HEK293T (cell line): ENCODE results near the gene ELF4.

Source experiments
- BHLHE40 ChIP-seq: fragments of 450-650 bp; IDR thresholded peaks from 2 replicates; pipeline ENCODE4 v1.6.1; 2016; ENCODE audit warnings: mild to moderate bottlenecking, moderate library complexity, borderline replicate concordance
- CTBP1 ChIP-seq: fragments of 450-650 bp; IDR thresholded peaks from 2 replicates; pipeline ENCODE4 v1.6.1; 2016; ENCODE audit warnings: borderline replicate concordance
- ELF4 ChIP-seq: fragments of 450-650 bp; IDR thresholded peaks from 2 replicates; pipeline ENCODE4 v1.6.1; 2017; ENCODE audit warnings: antibody characterized with exemption
- FOXA1 ChIP-seq: fragments of 450-650 bp; IDR thresholded peaks from 2 replicates; pipeline ENCODE4 v1.6.1; 2016; ENCODE audit warnings: mild to moderate bottlenecking
- FOXK2 ChIP-seq: fragments of 450-650 bp; IDR thresholded peaks from 2 replicates; pipeline ENCODE4 v1.6.1; 2016; ENCODE audit warnings: mild to moderate bottlenecking
- FOXM1 ChIP-seq: fragments of 450-650 bp; IDR thresholded peaks from 2 replicates; pipeline ENCODE4 v1.6.1; 2017; ENCODE audit warnings: mild to moderate bottlenecking, borderline replicate concordance
- L3MBTL2 ChIP-seq: fragments of 450-650 bp; conservative IDR thresholded peaks from 2 replicates; pipeline ENCODE4 v1.6.1; 2016; ENCODE audit warnings: mild to moderate bottlenecking
- LEF1 ChIP-seq: fragments of 450-650 bp; IDR thresholded peaks from 2 replicates; pipeline ENCODE4 v1.6.1; 2017; ENCODE audit warnings: mild to moderate bottlenecking, borderline replicate concordance
- NFRKB ChIP-seq: fragments of 450-650 bp; IDR thresholded peaks from 2 replicates; pipeline ENCODE4 v1.6.1; 2016; ENCODE audit warnings: mild to moderate bottlenecking, moderate library complexity
- SP1 ChIP-seq: fragments of 450-650 bp; IDR thresholded peaks from 2 replicates; pipeline ENCODE4 v1.6.1; 2017
- SUZ12 ChIP-seq: fragments of 450-650 bp; IDR thresholded peaks from 2 replicates; pipeline ENCODE4 v1.6.1; 2016; ENCODE audit warnings: mild to moderate bottlenecking
- TARDBP ChIP-seq: fragments of 450-650 bp; IDR thresholded peaks from 2 replicates; pipeline ENCODE4 v1.6.1; 2016
- ZNF384 ChIP-seq: fragments of 450-650 bp; IDR thresholded peaks from 2 replicates; pipeline ENCODE4 v1.6.1; 2016
- TF ChIP-seq, protein P1 (sequence below): fragments of 450-650 bp; IDR thresholded peaks from 2 replicates; pipeline ENCODE4 v1.6.1; 2016

DNA sequence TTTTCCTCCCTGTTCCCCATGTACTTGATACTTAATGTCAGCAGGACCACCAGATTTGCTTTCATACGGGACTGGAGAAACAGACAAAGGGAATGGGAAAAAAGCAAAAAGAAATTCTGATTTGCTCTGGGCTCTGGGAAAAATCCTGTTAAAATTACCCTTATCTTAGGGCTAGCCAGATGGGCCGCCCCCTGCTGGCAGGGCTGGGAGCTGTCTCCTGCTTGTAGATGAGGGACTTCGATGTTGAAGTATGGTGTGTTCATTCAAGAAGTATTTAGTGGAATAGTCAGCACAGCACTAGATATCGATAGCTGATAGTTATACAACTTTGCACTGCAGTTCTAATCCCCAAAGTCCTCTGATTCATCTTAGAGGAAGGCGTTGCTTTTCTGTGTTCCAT, 82.1 kb downstream of the ELF4 start:
- TF ChIP-seq FOXM1 (no peak), TARDBP (no peak), BHLHE40 (no peak), FOXK2 (no peak), FOXA1 (no peak), SP1 (no peak), ELF4 (no peak), SUZ12 (no peak), ZNF384 (no peak), L3MBTL2 (no peak), LEF1 (no peak), NFRKB (no peak), CTBP1 (no peak)
- TF ChIP-seq, protein P1, sequence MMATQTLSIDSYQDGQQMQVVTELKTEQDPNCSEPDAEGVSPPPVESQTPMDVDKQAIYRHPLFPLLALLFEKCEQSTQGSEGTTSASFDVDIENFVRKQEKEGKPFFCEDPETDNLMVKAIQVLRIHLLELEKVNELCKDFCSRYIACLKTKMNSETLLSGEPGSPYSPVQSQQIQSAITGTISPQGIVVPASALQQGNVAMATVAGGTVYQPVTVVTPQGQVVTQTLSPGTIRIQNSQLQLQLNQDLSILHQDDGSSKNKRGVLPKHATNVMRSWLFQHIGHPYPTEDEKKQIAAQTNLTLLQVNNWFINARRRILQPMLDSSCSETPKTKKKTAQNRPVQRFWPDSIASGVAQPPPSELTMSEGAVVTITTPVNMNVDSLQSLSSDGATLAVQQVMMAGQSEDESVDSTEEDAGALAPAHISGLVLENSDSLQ, result no peak
